Activated CD4-positive, alpha-beta T cell treated with anti-CD3 and anti-CD28 coated beads for 4 hours (primary cell): Measurements from ENCODE around the gene STH.

Experiments used
- DNase-seq, 2 donors: peaks; one replicate each; pipeline ENCODE4 v3.0.0-alpha.2; 2020

Gene STH

DNA sequence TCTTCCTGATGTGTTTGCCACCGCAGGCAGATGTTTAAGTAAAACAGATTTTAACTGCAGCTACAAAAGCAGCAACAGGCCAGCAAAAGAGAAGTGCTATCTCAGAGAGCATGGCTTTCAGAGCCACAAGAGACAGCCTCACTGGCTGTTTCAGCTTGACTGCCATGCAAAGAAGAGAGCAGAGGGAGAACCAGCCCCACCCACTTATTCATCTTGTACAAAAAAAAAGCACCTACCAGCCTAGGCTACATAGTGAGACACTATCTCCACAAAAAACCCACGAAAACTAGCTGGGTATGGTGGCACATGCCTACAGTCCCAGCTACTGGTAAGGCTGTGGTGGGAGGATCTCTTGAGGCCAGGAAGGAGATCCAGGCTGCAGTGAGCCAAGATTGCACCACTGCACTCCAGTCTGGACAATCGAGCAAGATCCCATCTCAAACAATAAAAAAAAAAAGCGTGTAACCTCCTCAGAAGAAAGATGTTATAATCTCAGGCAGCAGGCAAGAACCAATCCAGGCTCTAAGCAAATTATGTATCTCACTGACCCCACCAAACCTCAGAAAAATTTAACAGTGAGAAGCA is 30.0 kb downstream of the STH start:
- no peak for DNase-seq

DNA sequence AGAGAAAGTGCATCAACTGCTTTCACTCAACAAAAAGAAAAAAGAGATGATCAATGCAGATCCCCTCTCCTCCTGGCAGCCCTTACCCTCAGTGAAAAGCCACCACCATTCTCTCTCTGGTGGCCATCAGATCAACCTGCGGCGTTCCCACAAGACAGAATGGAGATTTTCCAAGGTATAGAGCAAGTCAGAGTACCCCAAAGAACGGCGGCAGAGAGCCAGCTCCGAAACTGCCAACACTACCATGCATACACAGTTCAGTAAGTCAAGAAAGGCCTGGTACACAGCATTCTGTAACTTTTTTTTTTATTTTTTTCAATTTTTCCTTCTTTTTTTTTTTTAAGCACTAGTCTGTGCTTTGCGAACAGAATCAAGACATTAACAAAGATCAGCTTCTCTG is 30.6 kb downstream of the STH start:
- DNase-seq = no peak

DNA sequence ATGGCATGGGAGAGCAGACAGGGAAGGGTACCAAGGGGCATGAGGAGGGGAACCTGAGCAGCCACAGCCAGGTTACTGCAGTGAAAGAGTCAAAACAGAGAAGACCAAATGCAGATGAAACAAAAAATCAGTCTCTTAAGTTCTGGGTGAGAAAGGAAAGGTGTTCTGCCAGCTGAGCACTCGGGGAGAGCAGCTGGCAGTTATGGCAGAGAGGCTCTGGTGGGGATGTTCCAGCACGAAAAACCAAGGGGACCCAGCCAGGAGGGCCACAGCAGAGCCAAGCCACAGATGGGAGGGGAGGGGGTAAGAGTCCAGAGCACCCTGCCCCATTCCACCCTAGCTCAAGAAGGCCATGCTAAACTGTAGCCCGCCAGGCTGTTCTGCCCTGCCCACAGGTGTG is 31.7 kb downstream of the STH start:
- no peak for DNase-seq

DNA sequence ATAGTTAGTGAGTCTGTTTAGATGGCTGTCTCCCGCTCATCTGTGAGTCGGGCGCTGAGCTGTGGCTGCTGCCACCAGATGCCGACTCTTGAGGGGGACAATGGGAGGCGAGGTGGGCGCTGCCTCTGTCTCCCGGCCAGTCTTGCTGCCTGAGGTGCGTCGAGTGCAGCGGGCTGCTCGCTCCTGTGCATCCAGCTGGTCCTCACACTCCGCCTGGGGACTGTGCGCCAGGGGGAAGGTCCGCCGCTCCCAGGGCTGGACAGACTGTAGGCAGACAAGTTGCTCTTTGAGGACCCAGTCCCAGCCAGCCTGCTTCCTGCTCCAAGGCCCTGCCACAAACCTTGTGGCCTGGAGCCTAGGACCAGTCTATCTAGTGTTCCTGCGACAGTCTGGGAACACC is 32.4 kb downstream of the STH start:
- no peak for DNase-seq

DNA sequence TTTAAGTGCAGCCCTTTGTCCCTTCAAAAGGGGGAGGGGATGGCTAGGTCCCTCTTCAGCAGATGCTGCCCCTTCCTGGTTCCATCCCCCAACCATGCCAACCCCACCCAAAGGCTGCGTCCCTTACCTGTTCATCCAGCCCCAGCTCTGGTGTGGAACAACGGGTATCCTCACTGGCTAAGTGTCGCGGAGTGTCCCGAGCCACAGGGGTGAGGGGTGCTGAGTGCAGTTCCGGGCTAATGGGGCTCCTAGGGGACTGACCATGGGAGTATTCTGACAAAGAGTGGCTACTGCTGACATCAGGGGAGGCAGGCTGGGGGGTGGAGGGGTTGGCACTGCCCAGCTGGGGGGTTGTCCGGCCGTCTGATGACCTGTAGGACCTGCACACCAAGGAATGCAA is 32.9 kb downstream of the STH start:
- DNase-seq = no peak

DNA sequence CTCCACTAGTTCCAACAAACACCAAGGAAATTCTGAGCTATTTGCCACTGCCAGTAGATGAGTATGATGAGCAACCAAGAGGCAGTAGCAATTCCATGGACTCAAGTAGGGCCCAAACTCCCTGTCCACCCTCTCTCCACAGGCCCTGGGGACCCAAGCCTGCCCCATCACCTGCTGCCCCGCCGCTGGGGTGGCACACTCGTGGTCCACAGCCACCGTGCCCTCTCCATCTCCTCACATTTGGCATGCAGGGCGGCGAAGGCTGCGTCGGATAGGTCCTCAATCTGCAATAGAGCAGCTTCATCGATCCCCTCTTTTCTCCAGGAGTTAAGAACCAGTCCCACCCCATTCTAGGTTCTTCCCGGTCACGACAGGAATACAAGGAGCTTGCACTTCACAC is 33.9 kb downstream of the STH start:
- no peak for DNase-seq

DNA sequence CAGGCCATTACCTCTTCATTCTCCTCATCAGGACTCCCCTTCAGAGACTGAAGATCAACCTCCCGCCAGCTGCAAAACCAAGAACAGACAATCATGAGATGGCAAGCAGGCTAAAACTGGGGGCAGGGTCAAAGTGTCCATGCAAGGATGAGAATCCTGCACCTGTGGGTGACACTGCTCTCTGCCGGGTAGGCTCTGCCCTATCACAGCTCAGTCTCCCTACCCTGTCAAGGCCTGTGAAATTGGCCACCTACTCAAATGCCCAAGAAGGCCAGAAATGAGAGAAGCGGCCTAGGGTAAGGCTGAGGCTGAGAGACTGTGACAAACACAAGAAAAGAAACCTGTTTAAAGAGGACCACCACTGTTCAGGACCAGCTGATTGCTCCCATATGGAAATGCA is 34.3 kb downstream of the STH start:
- DNase-seq = no peak

DNA sequence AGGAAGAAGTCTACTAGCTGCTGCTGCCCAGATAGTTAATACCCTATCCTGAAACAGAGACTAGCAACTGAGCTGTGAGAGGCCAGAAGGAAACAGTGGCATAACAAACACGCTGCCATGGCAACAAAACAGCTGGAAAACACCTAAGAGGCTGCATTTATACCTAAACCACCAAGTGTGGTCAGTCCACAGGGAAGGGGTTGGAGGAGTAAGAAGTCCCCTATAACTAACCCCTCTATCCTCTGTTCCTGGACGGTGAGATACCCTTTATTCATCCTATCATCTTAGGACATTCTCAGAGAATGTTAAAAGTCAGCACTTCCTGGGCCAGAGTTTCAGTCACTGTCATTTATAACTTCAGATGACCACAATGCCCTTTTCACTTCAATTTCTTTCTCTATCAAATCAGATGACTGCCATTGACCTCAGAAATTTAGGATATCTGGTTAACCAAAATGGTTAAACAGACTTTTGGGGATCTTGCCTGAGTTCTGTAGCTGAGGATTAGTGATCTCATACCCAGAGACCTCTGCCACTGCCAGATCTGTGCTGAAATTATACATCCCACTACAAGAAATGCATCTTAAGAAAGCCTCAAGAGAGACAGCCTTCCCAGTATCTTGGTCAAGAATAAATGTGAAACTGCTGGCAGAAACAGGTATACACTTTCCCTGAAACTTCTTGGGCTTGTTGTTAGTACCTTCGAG is 36.2 kb downstream of the STH start:
- no peak for DNase-seq

DNA sequence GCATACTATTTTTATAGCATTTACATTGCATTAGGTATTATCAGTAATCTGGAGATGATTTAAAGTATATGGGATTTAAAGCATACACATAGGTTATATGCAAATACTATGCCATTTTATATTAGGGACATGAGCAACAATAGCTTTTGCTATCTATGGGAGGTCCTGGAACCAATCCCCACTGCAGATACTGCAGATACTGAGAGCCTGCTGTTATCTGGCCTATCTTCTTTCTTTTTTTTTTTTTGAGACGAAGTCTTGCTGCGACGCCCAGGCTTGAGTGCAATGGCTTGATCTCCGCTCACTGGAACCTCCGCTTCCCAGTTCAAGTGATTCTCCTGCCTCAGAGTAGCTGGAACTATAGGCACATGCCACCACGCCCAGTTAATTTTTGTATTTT is 37.4 kb downstream of the STH start:
- no peak for DNase-seq

DNA sequence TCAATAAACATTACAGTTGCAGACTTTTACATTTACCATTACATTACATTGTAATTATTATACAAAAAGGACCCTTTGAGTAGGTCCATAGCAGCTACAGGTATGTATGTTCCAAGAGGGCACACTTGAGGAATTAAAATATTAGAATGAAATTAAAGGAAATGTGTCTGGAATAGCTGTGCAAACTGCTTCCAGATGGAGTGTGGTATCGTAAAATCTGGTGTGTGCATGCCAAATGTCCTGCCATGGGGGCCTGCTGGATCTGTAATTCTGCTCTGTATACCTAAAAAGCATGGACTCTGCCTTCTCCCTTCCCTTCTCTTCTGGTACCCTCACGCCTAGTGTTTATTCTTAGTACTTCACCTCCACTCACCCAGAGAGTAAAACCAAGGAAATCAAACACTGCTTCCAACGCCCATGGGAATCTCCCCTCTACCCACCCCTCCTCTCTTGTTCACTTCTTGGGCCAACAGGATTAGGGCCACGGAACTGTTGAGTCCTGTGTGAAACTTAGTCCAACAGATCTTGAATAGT is 38.7 kb downstream of the STH start:
- DNase-seq = no peak

DNA sequence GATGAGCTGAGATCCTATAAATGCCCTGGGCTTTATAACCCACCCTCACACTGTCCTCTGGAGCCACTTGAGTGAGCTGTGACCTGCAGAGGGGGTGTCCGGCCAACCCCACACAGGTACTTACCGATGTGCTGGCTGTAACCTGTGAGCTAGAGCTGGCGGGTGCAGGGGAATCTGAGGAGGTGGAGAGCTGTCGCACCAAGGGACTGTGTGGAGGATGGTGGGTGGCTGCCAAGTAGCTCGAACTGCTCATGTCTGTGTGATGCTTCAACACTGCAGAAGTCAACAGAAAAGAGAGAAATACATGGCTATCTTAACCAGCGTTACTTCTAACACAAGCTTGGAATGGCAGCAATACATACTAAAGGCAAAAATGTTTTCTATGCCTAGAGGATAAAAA is 39.4 kb downstream of the STH start:
- no peak for DNase-seq

DNA sequence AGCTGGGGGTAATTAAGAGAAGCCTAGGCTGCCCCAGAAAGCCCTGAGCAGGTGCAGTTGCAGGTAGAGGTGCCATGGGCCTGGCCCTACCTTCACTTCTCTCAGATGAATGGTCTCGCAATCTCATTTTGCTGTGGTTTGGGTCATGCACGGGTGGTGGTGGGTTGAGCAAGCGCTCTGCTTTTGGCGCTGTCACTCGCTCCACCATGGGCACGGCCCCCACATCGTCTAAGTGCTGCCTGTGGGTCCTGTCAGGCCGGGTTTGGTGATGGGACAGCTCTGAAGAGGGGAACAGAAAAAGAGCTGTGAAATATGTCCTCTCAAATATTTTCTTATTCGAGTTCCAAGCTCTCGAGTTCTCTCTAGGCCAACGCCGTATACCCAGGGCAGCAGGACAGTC is 39.9 kb downstream of the STH start:
- no peak for DNase-seq

DNA sequence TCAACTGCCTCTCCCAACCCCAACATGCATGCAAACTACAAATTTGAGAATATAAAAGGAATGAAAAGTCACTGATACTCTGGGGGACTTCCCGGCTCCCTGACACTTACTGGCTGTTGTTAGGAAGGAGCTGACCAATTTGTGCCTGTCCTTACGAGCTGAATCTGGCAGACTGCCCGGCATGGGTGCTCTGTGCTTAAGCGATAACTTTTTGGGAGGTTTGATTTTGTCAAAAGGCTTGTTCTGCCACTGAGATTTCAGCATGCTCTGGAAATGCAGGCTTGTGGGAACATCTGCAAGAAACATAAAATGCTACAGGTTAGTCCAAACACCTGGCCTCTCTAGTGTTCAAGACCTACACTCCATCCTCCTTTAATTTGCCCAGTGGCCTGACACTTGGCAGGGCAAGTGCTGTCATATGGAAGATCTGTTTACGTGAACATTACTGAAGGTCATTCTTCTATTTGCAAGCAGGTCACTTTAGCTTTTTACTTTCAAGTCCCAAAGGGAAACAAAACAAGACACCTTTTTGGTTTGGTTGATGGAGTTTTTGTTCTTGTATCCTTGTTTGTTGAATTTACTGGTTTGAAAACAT is 40.6 kb downstream of the STH start:
- DNase-seq = no peak

DNA sequence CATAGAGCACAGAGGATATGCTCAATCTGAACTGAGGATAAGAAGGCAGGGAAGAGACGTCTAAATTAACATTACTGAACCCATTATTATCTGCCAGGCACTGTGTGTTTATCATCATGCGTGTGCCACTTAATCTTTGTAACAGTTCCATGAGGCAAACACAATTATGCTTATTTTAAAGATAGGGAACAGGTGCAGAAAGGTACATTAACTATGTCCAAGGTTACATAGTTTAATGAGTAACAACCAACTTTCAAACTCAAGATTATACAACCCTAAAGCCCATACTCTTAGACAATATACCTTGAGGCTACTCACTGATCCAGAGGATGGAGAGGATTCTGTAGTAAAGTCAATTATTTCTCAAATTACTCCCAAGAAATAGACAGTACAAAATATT is 43.2 kb downstream of the STH start:
- DNase-seq = no peak

DNA sequence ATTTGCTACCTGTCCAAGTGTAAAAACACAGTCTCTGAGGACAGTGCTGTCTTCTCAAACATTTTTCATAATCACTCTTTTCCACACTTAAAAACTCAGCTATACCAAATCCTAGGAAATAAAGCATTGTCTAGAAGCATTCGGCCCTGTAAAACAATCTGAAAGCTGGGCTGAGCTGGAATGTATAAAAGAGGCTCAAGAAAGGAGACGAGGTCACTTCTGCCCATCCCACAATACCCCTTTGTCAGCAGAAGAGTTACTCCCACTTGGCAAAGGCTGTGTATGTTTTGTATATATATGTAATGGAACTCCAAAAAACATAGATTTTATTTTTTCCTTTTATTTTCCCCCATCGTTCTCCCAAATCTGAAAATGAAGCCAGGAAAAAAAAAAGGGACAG is 43.9 kb downstream of the STH start:
- no peak for DNase-seq

DNA sequence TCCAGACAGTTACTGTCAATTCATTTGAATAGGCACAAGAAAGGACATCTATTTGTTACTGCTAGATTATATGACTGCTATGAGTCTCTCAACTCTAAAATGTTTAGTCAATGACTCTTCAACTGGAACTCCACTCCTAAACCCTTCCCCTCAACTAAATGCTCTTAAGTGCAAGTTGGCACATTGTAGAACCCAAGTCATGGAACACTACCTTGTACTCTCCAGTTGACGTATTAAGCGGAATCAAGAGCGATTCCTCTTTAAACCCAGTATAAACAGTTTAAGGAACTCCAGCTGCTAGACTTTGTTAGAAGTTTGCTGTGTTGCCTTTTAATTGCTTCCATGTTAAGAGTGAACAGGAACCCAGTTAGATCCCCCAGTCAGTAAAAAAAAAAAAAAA is 44.6 kb downstream of the STH start:
- DNase-seq = no peak

DNA sequence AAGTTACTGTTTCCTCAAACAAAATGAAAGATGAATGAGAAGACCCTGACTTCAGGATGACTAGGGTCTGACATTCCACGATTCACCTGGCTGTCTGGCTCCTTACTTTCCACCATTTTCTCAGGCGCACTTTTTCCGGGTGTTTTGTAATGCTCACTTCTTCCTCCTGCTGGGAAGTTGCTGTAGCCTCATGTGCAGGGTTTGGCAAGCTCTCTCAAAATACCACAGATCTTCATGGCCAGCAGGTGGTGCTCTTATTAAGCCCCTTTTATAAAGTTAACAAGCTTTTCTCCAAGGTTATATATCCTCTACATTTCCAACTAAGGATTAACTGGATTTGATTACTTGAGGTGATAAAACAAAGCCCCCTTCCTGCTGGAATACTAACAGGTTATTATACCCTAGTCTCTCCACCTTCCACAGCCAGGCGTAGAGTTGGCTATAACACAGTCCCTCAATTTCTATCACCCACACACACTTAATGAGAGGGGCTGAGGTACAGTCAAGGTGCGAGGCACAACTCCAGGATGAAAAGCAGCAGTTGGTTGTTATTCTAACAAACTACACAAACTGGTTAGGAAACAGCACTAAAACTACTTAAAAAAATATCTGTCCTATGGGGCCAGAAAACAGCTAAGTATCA is 45.4 kb downstream of the STH start:
- peak; percentile 54 to 65 for DNase-seq

DNA sequence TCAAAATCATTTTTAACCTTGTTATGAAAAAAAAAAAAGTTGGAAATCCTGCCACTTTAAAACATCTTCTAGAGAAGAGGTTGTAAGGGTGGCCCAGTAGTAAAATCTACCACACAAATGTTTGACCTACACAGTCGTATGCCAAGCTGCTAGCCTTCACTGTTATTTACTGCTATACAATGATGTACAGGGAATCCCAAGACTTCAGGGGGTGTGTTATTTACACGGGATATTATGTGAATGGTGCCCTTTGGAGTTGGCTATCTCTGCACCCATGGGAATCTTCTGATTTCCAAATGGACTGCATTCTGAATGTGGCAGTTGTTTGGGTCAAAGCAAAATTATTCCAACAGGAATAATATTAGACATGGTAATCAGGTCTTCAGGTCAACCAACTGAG is 45.9 kb downstream of the STH start:
- DNase-seq = no peak

DNA sequence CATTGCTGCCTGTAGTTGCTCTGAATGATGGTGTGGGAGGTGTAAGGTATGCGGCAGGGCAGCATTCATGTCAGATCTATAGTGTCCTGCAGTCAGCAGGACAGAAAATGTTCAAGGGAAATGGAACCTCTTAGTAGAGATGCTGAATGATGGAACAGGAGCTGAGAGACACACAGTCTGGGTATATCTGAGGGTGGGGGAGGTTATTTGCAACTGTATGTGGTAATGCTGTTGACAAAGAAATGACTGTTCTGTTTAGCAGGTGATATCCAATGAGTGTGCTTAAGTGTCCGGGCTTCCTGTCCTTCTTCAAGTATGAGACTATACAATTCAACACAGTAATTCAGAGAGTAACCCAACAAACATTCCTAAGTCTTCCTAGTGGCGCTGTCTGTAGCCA is 46.6 kb downstream of the STH start:
- no peak for DNase-seq

DNA sequence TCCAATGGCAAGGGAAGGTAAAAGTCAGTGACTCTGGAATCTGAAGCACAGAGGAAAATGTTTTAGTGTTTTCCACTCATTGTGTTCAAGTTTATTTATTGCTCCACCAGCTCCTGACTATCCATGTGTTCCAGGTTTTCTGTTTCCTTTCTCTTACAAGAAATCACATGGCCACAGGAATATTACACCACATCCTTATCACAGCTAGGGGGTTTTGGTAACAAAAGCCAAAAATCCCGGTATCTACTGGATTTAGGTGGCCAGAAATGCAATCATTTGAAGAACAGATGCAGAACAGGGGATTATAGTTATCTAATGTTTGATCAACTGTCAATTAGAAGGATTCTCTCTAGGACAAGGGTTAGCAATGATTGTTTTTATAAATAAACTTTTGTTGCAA is 47.9 kb downstream of the STH start:
- no peak for DNase-seq

DNA sequence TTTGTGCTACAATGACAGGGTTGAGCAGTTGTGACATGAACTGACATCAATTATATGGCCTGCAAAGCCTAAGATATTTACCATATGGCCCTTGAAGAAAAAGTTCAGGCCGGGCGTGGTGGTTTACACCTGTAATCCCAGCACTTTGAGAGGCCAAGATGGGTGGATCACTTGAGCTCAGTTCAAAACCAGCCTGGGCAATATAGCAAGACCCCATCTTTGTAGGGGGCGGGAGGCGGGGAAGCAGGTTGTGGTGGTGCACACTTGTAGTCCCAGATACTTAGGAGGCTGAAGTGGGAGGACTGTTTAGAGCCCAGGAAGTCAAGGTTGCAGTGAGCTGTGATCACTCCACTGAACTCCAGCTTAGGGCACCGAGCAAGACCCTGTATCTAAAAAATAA is 48.3 kb downstream of the STH start:
- DNase-seq = no peak

DNA sequence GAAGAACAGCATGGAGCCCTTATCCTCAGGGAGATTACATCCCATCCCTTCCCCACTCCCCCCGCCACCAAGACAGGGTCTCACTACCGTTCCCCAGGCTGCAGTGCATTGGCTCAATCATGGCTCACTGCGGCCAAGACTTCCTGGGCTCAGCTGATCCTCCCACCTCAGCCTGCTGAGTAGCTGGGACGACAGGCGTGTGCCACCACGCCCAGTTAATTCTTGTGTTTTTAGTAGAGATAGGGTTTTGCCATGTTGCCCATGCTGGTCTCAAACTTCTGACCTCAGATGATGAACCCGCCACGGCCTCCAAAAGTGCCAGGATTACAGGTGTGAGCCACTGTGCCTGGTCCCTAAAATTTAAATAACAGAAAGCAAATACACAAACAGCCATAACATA is 48.8 kb downstream of the STH start:
- no peak for DNase-seq
